Measurements from ENCODE around the gene MYO1G.
A peak's percentile ranks its signal among the peaks of the same experiment; 100 is the strongest.
"Not testable (repeated sequence)": the region's sequence is repeated elsewhere in the genome, so short reads cannot be mapped to it uniquely, and the experiment has no call there.

The MYO1G gene

DNA sequence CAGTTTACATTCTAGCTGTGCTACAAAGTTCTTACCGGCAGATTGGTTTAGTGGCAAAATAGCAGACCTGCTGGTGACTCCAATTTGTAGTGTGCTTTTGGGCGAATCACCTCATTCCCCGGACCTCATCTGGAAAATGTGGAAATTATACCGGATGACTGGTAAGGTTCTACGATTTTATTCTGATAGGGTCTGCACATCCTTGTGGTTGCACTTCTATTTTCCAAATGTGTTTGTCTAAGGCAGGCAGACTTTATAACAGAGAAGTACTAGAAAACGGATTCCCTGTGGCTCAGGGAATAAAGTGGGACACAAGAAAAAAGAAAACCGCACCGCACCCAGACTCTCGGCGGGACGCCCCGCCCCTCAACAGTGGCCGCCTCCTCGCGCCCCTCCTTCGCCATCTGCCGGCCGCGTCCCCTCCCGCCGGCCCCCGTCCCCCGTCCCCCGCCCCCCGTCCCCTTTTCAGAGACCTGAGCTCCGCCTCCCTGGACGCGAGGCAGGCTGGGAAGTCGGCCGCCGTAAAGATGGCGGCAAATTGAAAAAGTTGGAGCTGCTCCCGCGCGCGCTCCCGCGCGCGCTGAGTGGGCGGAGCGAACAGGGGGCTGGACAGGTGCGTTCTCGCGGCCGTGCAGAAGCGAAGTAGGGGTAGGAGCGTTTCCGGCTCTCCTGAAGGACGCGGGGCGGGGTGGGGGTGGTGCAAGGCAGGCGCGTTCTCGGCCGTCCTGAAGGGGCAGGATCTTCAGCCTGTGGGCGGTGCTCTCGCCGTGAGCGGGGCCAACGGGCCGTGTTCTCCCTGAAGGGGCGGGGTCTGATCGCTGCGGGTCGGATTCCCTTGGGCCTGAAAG, 20.7 kb upstream of the MYO1G start:
- DNase-seq (ENCODE audit: low read depth), result peak; percentile 98

DNA sequence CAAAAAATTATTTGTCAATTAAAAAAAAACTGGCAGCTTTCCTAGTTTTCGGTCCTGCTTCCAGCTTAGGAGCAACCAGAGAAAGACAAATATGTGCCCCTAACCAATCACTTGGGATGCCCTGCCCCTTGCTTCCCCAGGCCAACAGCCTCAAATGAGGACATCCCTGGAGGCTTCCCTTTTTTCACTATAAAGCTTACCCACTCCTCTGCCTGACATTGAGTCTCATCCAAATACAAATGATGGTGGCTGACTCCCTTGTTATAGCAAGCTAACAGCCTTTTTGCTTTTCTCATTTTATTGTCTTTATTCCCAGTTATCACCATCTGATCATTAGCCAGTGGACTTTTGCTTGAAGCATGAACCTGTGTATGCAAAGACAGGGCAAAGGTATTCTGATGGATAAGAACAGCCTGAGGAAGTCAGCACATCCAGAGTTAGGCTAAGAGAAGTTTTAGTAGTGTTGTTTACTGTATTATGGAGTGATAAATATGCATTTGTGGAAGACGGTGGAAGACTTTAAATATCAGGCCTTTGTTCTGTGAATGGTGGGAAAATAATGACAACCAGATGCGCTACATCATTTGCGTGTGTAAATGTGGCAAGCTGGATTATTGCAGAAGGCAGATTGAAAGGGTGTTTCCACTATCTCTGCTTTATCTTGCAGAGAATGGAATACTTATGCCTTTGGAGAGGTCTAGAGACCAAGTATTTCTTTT, 19.5 kb upstream of the MYO1G start:
- no peak for DNase-seq (ENCODE audit: low read depth)

DNA sequence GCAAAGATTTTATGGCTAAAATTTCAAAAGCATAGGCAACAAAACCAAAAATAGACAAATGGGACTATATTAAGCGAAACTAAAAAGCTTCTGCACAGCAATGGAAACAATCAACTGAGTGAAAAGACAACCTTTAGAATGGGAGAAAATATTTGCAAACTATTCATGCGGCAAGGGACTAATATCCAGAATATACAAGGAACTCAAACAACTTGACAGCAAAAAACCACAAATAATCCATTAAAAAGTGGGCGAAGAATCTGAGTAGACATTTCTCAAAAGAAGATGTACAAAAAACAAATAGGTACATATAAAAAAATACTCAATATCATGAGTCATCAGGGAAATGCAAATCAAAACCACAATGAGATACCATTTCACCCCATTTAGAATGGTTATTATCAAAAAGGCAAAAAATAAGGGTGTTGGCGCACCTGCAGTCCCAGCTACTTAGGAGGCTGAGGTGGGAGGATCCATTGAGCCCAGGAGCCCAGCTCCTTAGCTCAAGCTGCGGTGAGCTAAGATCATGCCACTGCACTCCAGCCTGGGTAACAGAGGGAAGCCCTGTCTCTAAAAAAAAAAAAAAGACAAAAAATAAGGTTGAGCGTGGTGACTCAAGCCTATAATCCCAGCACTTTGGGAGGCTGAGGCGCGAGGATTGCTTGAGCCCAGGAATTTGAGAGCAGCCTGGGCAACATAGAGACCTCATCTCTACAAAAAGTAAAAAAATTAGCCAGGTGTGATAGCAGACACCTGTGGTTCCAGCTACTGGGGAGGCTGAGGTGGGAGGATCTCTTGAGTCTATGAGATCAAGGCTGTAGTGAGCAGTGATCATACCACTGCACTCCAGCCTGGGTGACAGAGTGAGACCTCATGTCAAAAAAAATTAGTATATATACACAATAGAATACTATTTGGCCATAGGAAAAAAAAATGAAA, 17.0 kb upstream of the MYO1G start:
- DNase-seq (ENCODE audit: low read depth), result peak; percentile 68

DNA sequence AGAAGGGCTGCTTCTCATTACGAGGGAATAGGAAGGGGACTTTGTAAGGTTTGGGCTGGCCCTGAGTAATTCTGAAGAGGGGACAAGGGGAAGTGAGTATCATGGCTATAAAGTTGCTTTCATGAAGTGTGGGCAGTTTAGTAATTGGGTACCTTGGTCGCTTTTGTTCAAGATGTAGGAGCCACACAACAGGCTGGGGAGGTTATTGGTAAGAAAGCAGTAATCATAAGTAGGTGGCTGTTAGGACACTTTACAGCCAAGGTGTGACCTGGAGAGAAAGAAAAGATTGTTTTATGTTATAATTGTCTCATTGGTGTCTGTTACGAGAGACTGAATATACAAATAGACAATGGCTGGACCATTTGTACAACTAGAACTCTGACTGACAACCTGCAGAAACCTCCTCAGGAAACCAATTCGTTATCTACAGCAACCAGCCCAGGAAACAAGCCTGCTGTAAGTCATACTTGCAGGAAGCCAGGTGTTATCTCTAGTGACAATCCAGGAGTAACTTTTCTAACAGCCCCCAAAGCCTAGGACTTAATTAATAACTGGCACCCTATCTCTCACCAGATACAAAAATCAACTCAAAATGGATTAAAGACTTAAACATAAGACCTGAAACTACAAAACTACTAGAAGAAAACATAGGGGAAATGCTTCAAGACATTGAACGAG, 16.2 kb upstream of the MYO1G start:
- no peak for DNase-seq (ENCODE audit: low read depth)

DNA sequence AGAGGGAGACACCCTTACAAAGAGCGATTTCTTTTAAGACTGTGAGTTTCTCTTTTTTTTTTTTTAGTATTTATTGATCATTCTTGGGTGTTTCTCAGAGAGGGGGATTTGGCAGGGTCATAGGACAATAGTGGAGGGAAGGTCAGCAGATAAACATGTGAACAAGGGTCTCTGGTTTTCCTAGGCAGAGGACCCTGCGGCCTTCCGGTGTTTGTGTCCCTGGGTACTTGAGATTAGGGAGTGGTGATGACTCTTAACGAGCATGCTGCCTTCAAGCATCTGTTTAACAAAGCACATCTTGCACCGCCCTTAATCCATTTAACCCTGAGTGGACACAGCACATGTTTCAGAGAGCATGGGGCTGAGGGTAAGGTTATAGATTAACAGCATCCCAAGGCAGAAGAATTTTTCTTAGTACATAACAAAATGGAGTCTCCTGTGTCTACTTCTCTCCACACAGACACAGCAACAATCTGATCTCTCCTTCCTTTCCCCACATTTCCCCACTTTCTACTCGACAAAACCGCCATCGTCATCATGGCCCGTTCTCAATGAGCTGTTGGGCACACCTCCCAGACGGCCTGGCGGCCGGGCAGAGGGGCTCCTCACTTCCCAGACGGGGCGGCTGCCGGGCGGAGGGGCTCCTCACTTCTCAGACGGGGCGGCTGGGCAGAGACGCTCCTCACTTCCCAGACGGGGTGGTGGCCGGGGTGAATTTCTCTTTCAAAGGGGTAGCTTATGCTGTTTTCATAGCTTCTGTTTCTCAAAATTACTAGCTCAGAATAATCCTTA, 13.4 kb upstream of the MYO1G start:
- DNase-seq (ENCODE audit: low read depth), result not testable (repeated sequence)

DNA sequence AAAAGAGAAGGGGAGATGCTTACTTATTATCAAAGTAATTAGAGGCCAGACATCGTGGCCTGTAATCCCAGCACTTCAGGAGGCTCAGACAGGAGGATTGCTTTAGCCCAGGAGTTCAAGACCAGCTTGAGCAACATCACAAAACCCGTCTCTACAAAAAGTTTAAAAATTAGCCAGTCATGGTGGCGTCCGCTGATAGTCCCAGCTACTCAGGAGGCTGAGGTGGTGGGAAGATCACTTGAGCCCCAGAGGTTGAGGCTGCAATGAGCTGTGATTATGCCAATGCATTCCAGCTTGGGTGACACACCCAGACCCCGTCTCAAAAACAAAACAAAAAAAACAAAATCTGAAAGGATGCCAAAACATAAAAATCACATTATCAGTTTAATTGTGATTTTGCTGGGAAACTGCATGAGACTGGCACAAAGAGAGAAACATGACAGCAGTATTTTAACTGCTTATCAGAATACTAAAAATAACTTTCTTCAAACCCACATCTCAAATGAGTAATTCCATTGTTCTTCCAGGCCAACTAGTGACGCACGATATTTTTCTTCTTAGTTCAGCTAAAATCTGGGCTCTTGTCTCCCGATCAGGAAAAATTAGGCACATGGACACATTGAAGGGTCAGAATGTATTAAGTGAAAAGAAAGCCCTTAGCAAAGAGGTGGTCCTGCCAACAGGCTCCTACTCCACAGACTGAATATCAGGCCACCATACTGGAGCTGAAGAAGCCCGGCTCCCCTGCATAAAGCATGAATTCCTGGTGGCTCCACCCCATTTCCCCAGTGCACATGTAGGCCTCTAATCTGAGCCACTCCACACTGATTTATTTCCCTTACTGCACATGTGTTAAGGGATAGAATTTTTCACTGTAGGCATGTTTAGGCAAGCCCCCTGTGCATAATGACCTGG, 11.6 kb upstream of the MYO1G start:
- no peak for DNase-seq (ENCODE audit: low read depth)

- no peak for DNase-seq (ENCODE audit: low read depth)
These were observed 10.3 kb upstream of the MYO1G start for GRCh38 chr7:44989132-44989531.

- DNase-seq (ENCODE audit: low read depth), result no peak
These were observed 9.9 kb upstream of the MYO1G start for GRCh38 chr7:44988701-44989100.

GRCh38 chr7:44987996-44988395, 9.2 kb upstream of the MYO1G start:
- no peak for DNase-seq (ENCODE audit: low read depth)

GRCh38 chr7:44987457-44987856, 8.6 kb upstream of the MYO1G start:
- DNase-seq (ENCODE audit: low read depth), result no peak

- peak; percentile 88 for DNase-seq (ENCODE audit: low read depth)
These were observed 7.6 kb upstream of the MYO1G start for GRCh38 chr7:44986218-44987053.

DNA sequence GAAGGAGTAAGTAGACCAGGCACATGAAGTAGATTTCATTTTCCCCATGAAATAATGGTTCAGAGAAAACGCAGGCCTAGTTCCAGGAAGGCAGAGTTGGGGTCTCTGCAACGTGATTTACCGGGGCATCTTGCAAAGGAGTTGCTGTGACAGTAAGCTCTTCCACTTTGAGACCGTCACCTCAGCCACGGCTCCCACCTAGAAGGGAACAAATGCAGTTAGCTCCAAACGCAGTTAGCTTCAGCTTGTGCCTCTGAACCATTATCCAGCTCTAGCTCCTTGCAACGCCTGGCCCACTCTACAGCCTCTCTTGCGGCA, 7.0 kb upstream of the MYO1G start:
- no peak for DNase-seq (ENCODE audit: low read depth)

DNA sequence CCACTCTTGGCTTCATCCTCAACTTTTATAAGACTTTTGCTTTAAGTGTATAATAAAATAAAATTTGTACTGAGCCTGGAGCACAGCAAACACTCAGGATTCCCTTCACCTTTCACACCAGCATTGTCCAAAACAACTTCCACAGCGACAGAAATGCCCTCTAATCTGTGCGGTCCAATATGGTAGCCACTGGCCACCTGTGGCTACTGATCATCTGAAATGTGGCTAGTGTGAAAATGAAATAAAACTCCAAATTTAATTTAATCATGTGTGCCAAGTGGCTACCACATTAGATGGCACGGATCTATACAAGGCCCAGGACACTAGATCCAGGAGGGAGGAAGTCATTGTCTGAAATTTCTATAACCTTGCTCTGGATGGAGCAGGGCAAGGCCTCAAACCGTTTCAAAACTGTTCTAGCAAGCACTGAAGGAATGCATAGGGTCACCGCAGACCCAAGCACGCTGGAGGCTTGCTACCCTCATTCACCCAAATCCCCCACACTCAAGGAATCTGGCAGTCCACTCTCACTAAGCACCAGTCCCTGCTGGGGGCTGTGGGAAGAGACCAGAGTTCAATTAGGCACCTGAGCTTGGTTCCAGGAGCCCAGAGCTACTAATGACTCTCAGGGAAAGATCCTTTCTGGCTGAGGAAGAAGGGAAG, 6.3 kb upstream of the MYO1G start:
- DNase-seq (ENCODE audit: low read depth), result no peak

GRCh38 chr7:44984478-44984758, 5.6 kb upstream of the MYO1G start:
- DNase-seq (ENCODE audit: low read depth), result no peak

- DNase-seq (ENCODE audit: low read depth), result no peak
These were observed 5.1 kb upstream of the MYO1G start for GRCh38 chr7:44983742-44984477.

DNA sequence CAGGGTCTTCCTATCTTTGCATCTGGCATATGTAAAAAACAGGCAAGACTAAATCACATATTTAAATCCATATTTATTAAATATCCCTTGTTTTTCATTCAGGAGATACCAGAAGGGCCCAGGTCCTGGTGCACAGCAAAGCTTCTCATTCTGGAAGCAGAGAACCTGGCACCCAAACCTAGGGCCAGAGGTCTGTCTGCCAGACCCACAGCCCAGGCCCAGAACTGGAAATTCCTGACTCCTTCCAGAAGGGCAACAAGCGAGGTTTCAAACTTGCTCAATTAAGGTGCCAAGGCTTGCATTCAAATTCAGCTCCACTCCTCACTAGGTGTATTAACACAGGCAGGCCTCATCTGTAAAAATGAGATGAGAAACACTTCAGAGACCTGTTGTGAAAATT, 4.2 kb upstream of the MYO1G start:
- DNase-seq (ENCODE audit: low read depth), result no peak

DNA sequence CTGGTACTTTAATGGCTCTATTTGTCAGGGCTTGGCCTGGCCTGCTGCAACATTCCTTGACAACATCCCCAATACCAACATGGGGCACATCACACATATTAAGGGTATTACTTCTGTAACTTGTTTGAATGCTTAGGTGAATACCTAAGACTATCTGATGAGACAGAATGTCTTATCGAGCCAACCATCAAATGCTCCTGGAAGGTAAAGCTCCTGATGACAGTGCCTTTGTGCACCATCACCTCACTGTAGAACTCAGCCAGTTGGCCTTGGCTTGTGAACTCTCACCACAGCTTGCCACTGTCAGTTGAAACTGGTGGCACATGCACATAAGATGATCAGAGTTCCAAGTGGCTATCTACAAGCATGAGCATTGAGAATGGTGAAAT, 3.7 kb upstream of the MYO1G start:
- no peak for DNase-seq (ENCODE audit: low read depth)

DNA sequence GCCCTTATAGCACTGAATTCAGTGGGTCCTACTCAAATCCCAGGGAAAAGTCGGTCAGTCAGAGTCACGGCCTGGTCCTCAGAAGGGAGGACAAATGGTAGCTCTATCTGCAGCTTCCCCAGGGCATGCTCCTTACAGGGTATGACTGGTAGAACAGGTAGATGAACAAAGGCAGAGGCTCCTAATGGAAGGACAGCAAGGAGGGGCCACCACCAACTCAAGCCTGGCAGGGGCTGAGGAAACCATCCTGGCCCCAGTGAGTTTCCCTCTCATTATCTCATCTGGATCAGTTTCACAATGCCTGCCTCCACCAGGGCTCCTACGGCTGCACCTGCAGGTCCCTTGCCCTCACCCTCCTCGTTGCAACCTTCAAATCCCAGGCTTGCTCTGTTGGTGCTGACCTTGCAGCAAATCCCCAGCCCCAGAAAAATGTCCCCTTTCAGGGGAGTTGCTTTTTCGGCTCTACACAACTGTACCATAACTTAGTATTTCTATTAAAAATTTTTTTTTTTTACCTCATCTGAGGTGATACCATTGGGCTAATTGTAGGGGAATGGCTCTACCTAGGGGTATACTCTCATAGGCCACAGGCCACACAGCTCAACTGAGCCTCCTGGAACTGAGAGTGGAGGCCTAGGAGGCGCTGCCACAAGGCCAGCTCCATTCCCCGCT, 2.4 kb upstream of the MYO1G start:
- DNase-seq (ENCODE audit: low read depth), result no peak

Measured in T-helper 22 cell (primary cell).